HG03280 (cell line): ENCODE data around the gene CDH22.

Experiments
- ATAC-seq: cut with Tn5 transposase; IDR thresholded peaks from one replicate; pipeline ENCODE4 v1.9.1; 2021; ENCODE audit warnings: mild to moderate bottlenecking, moderate library complexity; ENCODE audit not compliant: unreplicated experiment

CDH22 gene

DNA sequence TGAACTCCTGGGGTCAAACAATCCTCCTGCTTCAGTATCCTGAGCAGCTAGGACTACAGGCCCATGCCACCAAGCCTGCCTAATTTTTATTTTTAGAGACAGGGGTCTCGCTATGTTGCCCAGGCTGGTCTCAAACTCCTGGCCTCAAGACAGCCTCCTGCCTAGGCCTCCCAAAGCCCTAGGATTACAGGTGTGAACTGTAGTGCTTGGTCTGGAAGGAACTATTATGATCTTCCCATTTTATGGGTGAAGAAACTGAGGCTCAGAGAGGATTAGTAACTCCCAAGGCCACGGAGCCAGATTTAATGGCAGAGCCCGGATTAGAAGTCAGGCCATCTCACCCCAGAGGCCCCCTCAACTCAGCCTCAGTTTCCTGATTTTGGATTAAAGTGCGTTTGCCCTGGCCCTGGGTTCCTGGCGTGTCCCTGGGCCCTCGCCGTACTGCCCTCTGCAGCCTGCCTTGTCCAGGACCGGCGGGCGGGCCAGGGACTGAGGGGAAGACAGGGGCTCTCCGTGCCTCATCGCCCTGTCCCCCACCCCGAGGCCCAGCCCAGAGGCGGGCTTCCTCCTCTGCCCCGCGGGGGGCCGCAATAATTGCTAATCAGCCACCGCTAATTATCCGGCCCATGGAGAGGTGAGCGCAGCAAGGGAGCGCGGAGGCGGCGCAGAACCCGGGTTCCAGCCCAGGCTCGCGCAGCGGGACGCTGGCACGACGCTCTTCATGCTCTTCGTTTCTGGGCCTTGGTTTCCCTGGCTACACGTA, 155.3 kb downstream of the CDH22 start:
- no peak for ATAC-seq

DNA sequence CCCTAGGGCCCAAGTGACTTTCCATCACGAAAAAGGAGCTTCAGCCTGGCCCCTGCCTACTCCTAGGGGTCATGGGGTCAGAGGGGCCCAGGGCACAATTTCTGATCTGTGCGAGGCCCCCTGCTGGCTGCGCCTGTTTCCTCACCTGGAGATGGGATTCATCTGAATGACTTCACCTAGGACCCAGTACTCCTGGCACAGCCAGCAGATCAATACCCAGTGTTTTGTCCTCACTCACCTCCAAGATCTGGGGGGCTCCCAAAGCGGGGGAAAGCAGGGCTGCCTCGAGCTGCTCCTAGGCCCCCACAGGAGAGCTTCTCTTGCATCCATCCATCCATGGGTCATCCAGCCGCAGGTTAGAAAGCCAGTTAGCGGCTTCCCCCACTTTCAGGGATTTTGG, 156.4 kb downstream of the CDH22 start:
- no peak for ATAC-seq

DNA sequence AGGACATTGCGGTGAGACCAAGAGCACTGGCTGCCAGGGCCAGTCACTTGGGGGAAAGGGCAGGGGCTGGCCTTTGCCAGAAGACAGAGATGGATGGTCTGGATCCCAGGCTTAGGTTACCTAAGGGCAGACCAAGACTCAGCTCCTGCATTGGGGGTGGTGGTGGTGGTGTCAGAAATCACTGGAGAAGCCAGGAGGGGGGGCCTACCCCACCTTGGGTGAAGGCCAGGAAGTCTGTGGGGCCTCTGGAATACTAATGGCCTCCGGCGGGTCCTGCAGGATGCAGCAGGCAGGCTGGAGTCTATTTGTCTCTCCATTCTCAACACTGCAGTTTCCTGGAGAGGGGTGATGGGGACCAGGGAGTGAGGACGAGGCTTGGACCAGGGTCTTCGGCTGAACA, 157.4 kb downstream of the CDH22 start:
- ATAC-seq, result no peak

DNA sequence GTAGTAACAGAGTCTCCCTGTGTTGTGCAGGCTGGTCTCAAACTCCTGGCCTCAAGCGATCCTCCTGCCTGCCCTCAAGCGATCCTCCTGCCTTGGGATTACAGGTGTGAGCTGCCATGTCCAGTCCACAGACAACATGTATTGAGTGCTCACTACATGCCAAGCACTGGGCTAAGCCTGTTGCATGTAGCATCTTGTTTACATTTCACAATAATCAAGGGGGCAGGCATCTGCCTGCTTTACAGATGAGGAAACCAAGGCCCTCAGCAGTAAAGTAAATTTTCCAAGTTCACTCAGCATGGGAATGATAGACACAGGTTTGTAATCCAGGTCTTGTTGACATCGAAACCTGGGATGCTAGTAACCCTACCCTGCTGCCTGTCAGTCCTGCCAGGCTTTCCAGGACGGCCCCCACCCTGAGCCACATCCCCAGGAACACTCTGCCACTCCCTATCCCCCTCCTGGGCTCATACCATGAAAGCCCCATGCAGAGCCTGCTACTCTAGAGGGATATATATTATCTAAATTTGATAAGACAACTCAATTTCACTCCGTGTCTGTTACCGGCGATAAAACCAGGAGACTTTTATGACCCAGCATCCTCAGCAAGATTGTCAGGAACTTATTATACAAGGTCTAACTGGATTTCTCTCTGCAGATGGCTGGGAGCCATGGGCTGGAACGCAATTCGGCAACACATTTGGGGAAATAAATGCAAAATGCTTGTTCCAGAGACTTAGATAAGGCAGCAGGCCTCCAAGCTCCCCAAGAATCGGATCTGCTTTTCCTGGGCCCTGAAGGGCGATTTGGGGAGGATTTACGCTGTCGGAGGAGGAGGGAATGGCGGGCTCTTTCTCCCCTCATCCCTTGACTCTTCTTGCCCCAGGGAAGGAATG, 159.7 kb downstream of the CDH22 start:
- no peak for ATAC-seq

DNA sequence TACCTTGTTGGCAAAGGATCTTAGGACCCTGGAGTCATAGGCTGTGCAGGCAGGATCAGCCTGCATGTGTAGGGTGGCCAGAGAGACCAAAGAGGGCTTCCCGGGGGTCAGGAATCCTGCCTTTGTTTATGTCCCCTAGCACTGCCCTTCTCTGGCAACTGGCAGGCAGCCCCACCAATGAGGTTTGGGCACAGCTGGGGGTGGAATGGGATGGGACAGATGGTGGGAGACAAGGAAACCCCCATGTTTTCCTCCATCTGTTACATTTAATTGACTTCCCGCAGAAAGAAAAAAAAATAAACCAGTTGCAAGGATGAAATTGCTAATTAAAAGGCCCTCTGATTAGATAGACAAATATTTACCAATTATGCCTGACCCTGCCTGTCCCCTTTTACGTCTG, 162.6 kb downstream of the CDH22 start:
- no peak for ATAC-seq

DNA sequence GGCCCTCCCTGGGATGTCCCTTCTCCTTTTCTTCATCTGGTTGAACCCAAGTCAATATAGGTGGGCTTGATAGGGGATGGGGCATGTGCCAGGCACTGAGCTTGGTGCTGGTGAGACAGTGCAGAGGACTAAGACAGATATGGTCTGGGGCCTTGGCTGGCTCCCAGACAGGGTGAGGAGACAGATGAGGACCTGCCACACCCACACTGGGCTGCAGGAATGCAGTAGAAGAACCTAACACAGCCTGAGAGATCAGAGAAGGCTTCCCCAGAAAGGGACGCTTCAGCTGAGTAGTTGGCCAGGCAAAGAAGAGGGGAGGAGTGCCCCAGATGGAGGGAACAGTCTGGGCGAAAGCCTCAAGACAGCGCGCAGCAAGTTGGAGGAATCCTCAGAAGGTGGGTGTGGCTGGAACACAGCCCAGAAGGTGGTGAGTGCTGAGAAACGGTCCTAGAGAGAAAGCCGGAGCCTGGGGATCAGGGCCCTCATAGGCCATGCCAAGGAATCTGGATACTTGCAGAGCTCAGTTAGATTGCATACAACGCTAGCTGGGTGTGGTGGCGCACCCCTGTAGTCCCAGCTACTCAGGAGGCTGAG, 163.8 kb downstream of the CDH22 start:
- ATAC-seq, result no peak

DNA sequence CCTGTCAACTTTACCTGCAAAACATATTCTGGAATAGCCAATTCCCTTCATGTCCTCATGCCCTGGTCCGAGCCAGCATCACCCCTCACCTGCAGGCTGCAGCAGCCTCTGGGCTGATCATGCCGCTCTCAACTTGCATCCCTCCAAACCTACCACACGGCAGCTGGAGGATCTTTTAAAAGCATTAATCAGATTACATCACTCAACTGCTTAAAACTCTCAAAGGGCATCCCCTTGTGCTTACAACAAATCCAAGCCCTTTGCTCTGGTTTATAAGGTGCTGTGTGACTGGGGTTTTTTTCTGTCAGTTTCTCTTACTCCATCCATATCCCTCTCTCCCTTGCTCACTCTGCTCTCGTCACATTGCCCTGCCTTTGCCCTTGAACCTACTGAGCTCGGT, 166.2 kb downstream of the CDH22 start:
- no peak for ATAC-seq

DNA sequence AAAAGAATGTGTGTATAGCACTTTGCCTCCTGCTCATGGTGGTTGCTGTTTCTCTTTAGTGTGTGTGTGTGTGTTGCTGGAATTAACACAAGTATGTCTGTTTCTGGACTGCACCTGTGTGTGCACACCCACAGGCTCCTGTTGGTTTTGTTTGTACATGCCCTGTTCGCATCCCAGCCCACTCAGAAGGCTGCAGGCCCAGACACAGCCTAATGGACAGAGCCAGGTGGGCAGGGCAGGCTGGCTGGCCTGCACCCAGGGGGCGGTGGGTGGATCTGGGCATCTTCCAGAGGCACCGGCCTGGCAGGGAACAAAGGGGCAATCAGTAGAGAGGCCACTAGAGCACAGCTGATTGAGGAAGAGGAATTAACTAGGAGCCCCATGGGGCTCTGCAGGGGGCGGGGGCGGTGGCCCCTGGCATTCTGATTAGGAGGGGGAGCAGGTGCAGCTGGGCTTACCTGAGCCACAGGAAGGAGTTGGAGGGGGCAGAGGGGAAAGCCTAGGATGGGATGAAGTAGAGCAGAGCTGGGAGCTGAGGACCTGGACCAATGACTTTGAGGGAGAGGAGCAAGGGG, 168.3 kb downstream of the CDH22 start:
- no peak for ATAC-seq

DNA sequence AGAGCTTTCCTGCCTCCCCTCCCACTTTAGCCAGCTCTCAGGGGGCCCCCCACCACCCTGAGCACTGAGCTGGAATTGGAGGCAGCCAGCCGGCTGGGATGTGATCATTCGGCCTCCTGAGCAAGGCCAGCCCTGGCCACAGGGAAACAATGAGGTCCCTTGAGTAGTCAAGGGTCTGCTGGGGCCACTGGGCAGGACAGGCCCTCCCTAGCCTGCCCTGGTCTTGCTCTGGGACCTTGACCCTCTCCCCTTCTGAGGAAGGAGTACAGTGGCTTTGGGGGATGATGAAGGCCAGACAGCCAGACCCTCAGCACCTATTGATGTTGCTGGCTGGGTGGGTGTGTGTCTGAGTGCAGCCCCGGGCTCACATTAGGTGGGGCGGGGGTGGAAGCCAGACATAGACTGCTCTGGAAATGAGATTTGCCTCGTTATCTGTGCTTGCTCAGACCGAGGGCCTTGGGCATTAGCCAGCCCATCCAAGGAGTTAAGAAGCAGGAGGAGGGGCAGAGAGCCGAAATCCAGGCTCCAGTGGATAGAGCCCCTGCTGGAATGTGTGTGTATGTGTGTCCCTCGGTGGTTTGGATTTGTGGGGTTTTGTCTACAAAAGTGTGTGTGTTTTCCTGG, 168.9 kb downstream of the CDH22 start:
- ATAC-seq, result no peak

DNA sequence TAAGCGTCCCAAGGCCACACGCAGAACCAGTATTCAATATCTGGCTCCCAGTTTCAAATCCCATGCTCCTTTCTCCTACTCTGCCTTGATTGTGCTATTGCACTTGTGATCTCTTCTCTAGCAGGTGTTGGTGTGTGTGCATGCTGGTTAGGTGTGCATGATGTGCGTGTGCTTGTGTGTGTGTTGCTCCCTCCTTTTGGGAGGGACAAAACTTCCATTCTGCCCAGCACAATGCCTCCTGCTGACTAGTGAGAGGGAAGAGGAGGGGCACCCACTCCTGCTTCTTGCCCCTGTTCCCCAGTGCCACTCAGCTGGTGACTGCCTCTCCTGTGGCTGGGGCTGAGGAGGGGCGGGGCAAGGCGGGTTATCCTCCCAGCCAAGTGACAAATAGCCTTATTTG, 170.5 kb downstream of the CDH22 start:
- ATAC-seq, result no peak

DNA sequence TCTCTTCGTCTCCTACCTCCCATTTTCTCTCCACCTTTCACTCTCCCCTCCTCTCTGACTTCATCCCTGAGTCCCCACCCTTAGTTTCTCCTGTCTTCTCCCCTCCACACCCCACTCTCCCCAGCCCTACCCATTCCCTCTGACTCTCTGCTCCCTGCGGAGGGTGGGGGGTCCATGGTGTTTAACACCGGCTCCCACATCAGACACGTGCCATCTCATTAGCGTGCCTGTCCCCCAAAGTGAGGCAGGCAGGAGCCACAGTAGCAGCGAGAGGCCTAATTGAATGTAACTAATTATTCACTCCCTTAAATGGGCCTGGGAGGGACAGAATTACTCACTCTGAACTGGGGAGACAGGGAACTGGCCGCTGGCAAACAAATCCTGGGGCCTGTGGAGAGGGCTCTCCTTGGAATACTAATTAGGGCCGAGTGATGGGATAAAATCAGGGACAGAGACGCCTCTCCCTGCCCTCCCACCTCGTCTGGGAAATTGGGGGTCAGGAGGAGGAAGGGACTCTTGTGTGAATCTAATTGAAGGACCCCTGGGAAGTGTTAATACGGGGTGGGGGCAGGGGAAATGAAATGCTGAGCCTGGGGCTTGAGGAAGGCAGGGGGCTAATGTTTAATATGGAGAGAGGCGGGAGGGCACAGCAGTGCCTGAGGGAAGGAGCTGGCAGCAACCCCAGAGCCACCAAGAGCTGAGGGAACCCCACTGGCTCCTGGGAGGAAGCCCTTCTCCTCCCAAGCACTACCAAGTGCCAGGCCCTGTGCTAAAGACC, 172.3 kb downstream of the CDH22 start:
- ATAC-seq, result no peak

DNA sequence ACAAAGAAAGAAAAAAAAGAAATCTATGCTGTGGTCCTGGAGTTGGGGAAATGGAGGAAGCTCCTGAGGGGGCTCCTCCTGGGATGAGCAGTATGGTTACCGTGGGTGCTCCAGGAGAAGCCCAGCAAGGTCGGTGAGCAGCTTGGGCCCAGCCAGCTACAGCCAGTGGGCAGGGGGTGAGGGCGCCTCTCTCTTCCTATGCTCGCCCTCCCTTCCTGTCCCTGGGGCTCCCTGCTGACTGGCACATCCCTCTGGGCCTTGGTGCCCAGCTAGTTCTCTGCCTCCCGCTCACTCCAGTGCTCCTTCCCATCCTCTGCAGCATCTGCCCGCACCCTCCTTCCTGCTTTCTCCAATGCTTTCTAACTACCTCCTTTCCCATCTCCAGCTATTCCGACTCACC, 173.6 kb downstream of the CDH22 start:
- no peak for ATAC-seq

DNA sequence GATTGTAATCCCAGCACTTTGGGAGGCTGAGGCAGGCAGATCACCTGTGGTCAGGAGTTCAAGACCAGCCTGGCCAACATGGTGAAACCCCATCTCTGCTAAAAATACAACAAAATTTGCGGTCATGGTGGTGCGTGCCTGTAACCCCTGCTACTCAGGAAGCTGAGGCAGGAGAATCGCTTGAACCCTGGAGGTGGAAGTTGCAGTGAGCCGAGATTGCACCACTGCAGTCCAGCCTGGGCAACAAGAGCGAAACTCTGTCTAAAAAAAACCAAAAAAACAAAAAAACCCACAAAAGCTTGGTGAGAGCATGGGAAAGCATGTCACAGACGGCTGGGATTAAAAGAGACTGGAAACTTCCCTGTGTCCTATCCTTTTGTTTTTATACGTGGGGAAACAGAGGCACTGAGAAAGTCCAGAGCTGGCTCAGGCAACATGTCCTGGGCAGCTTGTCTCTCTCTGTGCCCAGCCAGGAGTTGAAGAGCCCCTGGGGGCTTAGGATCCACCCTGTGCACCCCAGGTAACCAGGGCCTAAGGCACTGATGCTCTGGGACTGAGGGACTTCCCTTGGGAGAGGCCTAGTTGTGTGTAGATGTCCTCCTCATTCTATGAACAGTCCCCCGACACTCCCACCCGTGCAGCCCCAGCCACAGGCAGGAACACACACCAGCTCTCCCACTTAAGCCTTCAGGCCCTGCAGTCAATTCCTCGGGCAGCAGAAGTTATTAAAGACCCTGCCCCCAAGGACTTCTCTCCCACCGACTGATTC, 174.2 kb downstream of the CDH22 start:
- no peak for ATAC-seq

DNA sequence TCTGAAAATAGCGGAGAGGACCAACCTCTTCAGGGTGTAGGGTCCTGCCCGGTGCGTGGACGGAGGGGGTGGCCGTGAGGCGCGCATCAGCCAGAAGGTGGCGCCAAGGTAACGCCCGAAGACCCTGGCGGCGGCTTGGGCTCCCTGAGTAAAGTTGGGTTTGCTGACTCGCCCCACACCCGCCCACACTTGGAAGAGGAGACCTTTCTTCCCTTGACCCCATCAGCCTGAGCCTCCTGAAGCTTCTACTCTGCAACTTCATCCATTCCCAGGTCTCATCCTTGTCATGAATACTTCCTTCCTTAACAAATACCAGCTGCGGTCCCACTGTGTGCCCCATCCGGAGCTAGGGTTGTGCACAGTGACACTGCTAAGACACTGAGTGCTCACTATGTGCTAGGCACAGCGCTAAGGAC, 175.6 kb downstream of the CDH22 start:
- ATAC-seq, result no peak

DNA sequence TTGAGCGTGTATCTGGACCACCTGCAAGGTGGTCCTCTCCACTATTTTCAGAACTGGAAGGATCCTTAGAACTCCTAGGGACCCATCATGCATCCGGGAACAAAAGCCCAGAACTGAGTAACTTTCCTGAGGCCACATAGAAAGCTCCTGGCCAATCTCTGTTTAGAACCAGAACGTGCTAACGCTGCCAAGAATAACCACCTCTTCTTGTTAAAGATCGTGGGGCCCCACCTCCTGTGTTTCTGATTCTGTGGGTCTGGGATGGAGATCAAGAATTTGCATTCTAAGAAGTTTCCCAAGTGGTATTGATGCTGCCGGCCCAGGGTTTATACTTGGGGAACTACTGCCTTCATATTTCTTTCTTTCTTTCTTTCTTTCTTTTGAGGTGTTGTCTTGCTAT, 176.9 kb downstream of the CDH22 start:
- ATAC-seq, result no peak

DNA sequence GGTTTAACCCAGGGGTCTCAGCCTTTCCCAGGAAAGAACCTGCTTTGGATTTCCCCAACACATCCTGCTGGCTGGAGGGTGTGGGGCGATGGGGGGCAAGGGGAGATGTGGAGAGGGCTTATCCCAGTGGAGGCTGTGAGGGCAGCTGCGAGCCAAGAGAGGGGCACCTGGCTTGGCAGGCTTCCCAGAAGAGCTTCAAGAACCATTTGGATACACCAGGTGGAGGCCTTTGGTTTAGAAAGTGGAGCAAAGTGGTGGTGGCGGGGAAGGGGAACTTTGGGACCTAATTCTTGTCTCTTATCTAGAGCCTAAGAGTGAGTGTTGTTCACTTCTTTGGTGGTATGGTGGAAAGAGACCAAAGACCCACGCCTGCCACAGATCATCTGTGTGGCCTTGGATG, 177.8 kb downstream of the CDH22 start:
- no peak for ATAC-seq

DNA sequence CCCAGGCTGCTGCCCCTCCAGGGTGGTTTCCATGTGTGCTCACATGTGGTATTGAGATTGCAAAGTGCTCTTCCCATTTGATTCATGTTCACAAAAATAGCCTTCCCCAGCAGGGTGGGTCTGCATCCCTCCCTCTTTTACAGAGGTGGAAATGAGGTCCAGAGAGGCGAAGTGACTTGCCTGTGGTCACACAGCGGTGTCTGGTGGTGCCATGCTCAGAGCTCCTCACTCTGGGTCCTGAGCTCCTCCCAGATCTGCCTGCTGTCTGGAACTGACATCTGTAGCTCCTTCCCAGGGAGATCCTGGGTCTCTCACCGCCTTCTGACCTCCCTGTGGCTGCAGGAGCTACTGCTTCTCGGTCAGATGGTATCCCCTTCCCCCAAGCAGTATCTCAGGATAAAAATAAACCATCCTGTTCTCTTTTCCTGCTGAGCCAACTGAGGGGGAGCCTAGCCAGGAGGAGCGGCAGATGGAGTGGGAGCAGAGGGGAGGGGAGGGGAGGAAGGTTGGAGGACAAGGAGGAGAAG, 178.3 kb downstream of the CDH22 start:
- no peak for ATAC-seq

DNA sequence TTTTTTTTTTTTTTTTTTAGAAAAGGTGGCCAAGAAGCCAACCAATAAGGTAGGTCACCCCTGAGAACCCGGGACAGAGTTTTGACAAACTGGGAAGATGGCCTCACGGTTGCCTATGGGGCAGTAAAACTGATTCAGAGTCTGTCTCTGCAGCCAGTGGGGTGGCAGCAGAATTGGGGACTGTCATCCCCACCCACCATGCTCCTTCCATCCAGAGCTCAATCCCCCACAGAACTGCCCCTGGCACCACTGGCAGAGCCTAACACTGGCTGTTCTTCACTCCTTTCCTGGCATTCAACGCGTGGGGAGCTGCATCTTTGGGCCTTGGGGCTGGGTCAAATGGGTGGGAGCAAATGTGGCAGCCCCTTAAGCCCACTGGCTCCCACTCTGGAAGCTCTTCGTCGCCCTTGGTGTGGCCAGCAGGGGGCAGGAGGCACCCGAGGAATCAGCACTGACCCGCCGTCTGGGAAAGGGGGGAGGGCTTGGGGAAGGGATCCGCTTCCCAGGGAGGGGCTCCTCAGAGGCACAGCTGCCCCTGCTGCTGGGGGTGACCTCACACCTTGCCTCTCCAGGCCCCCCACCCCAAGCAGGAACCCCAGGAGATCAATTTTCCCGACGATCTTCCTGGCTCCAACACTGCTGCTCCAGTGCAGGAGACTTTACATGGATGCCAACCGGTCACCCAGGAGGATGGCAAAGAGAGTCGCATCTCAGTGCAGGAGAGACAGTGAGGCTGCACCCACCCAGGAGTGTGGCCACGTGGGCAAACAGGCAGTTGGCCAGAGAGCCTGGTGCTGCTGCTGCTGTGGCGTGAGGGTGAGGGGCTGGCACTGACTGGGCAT, 179.8 kb downstream of the CDH22 start:
- no peak for ATAC-seq
